ENCODE results near the gene TMTC1.
"Not testable (repeated sequence)": the region's sequence is repeated elsewhere in the genome, so short reads cannot be mapped to it uniquely, and the experiment has no call there.

Gene TMTC1

DNA sequence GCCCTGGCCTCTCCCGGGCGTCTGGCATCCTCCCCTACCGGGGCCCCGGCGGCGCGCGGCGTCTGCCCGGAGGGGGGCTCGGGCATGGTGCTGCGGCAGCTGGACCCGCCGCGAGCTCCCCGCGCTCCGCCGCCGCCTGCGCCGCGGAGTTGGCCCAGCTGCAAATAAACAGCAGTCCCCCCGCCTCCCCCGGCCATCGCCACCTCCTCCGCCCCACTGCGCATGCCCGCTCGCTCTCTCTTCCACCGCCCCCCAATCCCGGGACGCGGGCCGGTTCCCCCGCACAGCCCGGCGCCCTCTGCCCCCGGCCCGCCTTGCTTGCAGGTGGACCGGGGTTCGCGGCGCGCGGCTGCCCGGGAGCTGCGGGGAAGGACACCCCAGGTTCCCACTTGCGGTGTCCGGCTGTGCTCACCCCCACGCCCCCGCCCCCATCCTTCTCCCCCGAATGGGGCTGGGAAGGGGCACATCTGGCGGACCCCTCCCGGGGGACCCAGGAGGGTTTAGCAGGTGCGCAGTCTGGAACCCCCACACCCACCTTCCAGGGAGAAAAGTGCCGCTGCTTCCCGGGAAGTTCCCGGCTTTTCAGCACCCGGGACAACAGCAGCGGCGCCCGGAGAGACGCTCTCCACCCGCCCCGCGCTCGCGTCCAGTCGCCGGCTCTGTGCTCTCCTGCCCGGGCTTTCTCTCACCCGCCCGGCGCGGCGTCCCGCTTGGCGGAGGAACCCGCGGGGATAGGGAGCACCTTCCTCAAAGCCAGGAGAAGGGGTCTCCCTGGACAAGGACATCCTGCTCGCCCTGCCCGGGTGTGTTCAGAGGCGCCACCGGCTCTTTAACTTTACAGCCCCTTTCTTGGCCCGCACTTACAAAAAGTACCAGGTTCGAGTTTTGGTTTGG, at the start of gene TMTC1:
TSS of gene TMTC1 (minus strand) at position 170 of the 894 bp plus-strand sequence. CDS start 191 bp downstream, outside the sequence.
- in situ Hi-C loops (cut with MboI; ENCODE audit: low sequenced_read_pairs), result no loop called here

DNA sequence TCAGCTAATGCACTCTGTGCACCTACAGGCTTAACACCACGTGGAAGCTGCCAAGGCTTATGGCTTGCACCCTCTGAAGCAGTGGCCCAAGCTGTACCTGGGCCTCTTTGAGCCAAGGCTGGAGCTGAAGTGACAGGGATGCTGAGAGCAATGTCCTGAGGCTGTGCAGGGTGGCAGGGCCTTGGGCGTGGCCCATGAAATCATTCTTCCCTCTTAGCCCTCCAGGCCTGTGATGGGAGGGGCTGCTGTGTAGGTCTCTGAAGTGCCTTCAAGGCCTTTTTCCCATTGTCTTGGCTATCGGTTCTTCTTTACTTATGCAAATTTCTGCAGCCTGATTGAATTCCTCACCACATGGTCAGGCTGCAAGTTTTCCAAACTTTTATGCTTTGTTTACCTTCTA, 47.4 kb upstream of the TMTC1 start:
- in situ Hi-C loops (cut with MboI; ENCODE audit: low sequenced_read_pairs), result no loop called here

DNA sequence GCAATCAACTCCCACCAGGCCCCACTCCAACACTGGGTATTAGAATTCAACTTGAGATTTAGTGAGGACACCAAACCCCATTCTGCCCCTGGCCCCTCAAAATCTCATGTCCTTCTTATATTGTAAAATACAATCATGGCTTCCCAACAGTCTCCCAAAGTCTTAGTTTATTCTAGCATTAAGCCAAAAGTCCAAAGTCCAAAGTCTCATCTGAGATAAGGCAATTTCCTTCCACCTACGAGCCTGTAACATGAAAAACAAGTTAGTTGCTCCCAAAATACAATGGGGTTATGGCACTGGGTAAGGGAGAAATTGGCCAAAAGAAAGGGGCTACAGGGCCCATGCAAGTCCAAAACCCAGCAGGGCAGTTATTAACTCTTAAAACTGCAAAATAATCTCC, 46.6 kb upstream of the TMTC1 start:
- in situ Hi-C loops (cut with MboI; ENCODE audit: low sequenced_read_pairs), result no loop called here

DNA sequence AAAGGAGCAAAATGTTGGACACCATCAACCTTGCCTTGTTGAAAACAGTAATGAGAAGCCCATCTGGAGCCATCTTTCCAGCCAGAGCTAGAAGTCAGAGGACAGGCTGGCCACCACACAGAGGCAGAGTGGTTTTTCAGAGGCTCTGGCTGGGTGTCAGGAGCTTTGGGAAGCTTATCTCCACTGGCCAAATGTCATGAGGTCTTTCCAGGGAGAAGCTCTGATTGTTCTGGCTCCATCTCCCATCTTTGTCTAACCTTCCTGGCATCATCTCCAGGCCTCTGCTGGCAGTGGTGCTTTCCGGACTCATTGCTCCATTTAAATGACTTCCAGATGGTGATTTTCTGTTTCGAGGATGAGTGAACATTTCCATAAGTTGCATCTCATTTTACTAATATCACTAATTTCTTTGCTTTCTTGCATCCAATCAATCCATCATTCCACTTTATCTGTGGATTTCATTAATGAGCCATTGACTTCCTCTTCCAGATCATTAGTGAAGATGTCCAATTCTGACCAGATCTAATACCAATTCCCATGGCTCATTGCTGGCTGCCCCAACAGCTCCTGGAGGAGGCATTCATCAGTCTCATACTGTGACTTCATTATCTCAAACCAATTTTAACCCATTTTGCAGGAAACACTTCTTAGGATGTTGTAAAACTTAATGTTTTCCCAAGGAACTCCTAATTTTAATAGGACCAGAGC, 35.3 kb upstream of the TMTC1 start:
- in situ Hi-C loops (cut with MboI; ENCODE audit: low sequenced_read_pairs), result no loop called here

DNA sequence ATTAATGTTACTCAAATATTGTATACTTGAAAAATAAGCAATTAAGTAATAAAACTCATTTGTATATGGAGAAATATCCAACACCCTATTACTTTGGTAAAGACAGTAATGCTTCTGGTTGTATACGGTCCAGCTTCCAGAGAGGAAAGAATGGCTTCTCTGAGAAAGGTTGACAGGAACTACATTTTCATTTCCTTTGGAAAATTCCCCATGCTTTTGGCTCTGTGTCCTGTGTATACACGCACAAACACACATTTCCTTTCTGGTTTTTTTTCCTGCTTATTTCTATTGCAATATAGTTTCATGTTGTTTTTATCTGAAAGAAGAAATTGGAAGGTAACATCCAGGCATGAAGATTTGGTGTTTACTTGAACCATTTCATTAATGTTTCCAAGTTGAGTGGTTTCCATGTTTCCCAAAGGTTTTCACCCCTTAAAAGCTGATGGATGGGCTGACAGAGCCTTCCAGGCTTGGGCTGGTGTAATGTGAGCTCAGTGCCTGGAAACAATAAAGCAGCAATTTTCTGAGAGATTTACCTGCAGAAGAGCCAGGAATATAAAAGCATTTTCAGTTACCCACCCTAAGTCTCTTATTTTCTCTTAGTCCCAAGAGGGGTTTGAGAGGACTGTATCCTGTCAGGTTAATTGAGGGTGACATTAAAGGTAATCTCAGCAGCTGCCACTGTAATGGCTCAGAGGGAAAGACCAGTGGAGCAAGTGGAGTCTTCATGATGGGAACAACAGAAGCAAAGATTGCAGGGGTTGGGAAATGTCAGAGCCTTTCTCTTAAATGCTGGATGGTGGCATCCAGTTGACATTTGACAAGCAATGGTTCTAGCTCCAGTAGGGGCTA, 33.4 kb upstream of the TMTC1 start:
- in situ Hi-C loops (cut with MboI; ENCODE audit: low sequenced_read_pairs), result no loop called here

DNA sequence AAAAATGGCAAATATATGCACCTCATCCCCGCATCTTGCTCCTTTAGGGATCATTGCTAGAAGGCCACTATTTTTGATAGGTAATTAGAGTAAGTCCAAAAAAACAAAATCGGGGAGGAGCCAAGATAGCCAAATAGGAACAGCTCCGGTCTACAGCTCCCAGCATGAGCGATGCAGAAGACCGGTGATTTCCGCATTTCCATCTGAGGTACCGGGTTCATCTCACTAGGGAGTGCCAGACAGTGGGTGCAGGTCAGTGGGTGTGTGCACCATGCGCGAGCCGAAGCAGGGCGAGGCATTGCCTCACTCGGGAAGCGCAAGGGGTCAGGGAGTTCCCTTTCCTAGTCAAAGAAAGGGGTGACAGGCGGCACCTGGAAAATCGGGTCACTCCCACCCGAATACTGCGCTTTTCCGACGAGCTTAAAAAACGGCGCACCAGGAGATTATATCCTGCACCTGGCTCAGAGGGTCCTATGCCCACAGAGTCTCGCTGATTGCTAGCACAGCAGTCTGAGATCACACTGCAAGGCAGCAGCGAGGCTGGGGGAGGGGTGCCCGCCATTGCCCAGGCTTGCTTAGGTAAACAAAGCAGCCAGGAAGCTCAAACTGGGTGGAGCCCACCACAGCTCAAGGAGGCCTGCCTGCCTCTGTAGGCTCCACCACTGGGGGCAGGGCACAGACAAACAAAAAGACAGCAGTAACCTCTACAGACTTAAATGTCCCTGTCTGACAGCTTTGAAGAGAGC, 26.0 kb upstream of the TMTC1 start:
- in situ Hi-C loops (cut with MboI; ENCODE audit: low sequenced_read_pairs), result not testable (repeated sequence)

DNA sequence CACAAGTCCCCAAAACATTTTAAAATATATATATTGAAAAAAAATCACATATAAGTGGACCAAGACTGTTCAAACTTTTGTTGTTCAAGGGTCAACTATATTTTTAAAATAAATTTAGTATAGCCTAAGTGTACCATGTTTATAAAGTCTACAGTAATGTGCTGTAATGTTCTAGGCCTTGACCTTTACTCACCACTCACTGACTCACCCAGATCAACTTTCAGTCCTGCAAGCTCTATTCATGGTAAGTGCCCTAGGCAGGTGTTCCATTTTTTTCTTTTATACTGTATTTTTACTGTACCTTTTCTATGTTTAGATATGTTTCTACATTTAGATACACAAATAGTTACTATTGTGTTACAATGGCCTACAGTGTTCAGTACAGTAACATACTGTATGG, 23.4 kb upstream of the TMTC1 start:
- in situ Hi-C loops (cut with MboI; ENCODE audit: low sequenced_read_pairs), result no loop called here

DNA sequence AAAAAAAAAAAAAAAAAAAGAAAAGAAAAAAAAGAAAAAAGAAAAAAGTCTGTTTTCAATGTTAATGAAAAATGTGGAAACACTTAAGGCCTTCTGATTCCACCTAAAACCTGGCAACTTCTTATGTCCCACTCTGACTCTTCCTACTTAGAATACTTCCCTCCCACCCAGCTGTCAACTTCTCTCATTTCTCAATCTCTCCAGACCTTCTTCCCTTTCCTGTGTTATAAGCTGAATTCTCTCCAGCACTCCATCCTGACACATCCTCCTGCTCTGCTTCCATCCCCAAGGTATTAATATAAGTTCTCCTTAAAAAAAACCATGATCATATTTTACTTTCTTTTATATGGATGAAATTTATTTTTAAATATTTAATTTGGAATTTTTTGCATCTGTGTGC, 20.3 kb upstream of the TMTC1 start:
- in situ Hi-C loops (cut with MboI; ENCODE audit: low sequenced_read_pairs), result no loop called here

DNA sequence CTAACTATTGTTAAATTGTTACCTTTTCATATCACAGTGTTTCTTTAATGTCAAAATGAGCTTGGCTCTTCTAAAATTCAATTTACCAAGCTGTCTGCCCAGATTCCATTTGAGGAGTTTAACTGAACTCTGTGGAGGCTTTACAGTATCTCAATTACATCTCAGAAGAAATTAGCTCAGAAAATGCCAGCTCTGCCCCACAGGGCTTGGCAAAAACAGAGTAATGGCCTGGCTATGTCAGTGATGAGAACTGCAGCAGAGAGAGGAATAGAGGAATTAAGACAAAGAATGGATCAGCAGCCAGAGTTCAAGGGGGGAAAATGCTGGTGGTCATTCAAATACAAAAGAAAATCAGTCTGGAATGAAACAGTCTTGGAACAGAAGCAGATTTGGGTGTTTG, 15.8 kb upstream of the TMTC1 start:
- in situ Hi-C loops (cut with MboI; ENCODE audit: low sequenced_read_pairs), result no loop called here

DNA sequence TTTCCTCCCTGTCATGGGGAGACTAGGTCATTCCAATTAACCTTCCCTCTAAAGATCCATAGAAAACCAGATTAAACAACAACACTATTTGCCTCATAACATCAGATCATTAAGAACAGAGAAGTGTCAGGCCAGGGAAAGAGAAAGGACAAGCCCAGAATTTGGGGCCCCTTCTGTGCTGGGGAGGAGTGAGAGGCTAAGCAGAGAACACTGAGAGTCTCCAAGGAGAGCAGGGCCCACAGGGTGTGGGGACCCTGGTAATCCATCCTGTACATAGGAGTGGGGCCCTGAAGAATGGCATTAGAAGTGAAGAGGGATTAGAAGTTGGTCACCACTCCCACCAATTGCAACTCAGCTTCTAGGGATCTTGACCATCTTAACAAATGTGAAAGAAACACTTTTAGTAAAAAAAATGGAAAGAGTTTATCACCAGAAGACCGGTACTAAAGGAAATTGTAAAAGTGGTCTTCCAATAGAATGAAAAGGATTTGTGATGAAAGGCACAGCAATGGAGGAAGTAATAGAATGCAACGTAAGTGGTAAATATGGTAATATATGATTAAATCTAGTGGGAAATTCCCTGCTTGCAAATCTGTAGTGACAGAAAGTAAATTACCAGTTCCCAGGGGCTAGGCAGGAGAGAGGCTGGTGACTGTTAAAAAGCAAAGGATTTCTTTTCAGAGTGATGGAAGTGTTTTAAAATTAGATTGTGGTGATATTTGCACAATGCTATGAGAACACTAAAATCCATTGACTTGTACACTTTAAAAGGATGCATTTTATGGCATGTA, 14.0 kb upstream of the TMTC1 start:
- in situ Hi-C loops (cut with MboI; ENCODE audit: low sequenced_read_pairs), result no loop called here

DNA sequence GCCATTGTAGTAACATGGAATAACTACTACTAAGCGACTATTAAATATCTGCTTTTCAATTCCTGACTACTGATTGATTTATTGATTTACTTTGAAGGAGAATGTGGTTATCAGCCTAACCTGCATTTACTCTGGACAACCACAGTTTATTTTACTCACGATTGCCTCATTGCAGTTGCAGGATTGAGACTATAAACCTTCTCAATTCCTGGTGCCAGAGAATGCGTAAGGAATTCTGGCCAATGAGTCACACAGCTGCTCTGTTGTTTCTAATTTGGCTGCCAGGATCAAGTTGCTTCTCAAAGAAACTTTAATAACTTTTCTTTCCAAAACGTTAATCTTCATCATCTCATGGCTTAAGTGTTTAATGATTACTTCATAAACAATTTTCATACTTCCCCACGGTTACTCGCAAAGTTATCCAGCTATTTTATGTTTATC, 13.1 kb upstream of the TMTC1 start:
- in situ Hi-C loops (cut with MboI; ENCODE audit: low sequenced_read_pairs), result no loop called here

DNA sequence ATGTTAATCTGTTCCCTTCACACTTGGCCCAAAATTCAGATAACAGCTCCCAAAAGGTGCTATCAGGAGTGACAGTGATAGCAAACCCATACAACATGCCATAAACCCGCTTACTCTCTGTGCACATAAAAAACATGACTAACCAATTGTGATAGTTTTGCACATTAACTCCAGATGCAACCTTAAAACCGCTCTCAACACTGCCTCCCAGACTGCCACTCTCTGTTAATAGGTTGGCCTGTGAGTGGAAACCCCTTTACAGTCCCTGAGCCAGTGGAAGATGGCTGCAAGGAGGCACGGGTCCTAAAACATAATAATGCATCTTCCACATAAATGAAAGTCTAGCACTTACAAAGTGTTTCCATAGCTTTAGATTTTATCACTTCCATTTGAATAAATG, 12.0 kb upstream of the TMTC1 start:
- in situ Hi-C loops (cut with MboI; ENCODE audit: low sequenced_read_pairs), result no loop called here

DNA sequence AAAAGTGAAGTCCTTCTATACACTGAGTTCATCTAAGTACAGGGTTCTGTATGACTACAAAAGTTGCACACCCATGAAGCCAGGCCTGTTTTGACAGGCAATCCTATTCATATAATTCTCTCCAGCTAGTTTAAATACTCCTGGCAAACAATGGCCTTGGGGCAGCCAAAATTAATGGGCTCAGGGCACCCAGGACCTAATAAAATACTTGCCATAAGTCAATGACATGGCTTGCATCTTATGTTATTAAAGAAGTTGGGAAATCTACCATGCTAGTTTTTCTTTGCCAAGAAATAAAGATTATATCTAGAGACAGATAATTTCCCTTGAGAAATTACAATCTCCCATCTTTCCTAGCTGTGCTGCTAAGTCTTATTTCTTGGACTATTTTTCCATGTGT, 11.1 kb upstream of the TMTC1 start:
- in situ Hi-C loops (cut with MboI; ENCODE audit: low sequenced_read_pairs), result no loop called here

DNA sequence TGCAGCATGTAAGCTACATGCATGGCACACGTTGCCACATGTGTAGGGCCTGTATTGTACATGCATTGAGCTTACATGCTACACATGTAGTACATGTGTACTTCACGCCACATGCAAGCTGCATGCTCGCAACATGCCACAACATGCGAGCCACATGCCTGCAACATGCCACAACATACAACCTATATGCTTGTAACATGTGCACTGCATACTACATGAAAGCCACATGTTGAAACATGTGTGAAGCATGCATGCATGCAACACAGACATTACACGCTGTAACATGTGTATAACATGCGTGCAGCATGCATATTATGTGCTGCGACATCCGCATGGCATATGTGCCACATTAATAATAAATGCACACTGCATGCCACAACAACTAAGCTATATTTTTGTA, 9.1 kb upstream of the TMTC1 start:
- in situ Hi-C loops (cut with MboI; ENCODE audit: low sequenced_read_pairs), result no loop called here

DNA sequence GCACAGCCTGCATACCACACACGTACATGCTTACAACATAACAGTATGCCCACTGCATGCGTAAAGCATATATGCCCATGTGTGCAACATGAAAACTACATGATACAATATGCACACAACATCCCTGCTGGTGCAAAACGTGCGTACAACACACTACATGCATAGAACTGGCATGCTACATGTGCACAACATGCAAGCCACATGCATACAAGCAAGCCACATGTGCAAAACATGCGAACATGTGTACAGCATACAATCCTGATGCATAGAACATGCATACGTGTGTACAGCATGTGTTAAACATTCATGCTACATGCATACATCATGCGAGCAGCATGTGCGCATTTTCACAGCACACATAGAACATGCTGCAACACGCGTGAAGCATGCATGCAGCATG, 8.4 kb upstream of the TMTC1 start:
- in situ Hi-C loops (cut with MboI; ENCODE audit: low sequenced_read_pairs), result no loop called here

DNA sequence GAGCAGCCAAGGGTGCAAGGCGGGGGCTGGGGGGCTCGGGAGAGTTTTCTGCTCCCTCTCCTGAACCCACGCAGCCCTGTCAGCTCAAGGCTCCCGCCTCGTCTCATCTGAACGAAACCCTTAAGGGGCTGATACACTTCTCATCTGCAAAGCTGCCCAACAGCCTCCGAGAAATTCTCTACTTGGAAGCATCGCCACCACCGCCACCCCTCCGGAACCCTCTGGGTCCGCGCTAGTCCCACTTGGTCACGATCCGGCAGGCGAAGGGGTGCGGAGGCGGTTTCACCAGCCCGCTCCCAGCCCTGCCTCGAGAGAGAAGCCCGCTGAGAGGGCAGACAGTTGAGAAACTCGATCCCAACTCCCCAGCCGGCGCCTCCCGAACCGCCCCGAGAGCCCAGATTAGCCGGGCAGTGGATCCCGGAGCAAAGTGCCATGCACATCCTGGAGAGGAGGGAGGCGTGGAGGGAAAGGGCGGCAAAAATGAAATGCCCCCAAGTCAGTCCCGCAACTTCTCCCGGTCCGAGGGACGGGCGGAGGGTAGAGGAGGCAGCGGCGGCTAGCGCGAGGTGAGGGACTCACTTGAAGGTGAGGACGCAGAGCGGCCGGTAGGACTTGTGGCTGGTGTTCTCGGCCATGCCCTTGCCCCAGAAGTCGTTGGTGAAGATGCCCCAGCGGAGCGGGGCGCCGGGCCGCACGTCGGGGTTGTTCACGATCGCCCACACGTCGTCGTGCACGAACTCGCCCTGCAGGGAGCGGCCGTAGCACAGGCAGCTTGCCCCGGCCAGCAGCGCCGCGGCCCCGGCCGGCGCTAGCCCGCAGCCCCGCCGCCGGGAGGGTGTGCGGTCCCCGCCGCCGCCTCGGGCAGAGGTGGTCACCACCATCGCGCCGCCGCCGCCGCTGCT, 620 bp downstream of the TMTC1 start:
- in situ Hi-C loops (cut with MboI; ENCODE audit: low sequenced_read_pairs), result no loop called here

DNA sequence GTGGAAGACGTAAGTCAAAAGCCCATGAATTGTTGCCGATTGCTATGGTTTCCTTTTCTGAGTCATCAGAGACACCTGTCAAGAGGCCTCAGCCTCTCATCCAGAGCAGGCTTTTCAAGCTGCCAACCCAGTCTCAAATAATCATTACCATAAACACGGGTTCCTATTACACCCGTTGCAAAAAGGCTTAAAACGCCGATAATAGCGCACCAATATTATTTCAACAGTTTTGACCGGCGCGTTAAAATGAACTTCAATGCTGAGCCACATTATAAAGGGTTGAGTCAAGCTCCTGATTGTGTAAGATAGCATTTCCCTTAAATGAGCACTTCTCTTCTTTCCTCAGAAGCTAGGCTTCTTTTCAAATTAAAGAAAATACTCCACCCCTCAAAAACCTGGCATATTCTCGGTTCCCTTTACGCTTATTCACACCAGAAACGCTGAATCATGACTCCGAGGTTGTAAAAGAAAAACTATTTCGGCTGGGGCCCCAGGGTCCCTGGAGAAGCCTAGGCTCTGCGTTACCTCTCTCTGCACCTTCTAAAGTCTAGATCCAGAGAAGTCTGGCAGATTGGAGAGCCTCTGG, 1.4 kb downstream of the TMTC1 start:
- in situ Hi-C loops (cut with MboI; ENCODE audit: low sequenced_read_pairs), result no loop called here

DNA sequence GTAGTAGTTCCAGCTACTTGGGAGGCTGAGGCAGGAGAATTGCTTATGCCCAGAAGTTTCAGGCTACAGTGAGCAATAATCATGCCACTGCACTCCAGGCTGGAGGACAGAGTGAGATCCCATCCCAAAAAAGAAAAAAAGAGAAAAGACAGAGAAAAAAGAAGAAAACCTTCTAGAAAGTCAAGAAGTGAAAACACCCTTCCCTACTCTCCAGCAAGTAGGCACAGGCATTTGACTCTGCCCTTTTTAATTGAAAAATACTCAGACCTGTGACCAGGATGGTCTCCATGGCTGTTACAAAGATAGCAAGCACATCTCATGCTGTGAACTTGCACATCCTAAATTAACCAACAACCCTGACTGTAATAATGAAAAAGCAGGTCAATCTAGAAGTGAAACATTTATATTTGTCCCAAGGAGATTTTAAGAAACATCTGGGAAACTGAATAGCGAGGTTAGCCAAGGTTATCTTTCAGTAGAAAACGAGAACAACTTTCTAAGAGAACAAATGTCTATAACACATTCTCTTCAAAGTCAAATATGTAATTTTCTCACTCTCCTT, 2.0 kb downstream of the TMTC1 start:
- in situ Hi-C loops (cut with MboI; ENCODE audit: low sequenced_read_pairs), result no loop called here

Measured in HL-60/S4 treated with retinoic acid at 250 ng/mL for 4 days and 3 days (cell line).